Astrocyte (in vitro differentiated cells and primary cell): Measurements from ENCODE around the gene LZTS2. TPM values are rescaled to one million over a fixed set of nuclear protein-coding genes. Genes with fewer than 3 reads are reported as not detected.

Experiments
- DNase-seq: peaks from one replicate; pipeline ENCODE4 v3.0.0-alpha.2; 2010; ENCODE audit warnings: low read depth
- FAIRE-seq: peaks from 2 replicates; lab custom pipeline; 2011; peaks lifted over from hg19 to GRCh38; lab: Jason Lieb, UNC
- H2AFZ ChIP-seq: 2 replicates; pipeline ENCODE4 v1.6.0; 2012; ENCODE audit warnings: low read depth, low read length, inconsistent platforms
- H3K27ac ChIP-seq: 2 replicates; pipeline ENCODE4 v1.5.1; 2011; ENCODE audit warnings: low read depth, low read length, inconsistent platforms
- H3K27me3 ChIP-seq: 2 replicates; pipeline ENCODE4 v1.6.0; 2011; ENCODE audit warnings: low read length, inconsistent platforms; ENCODE audit not compliant: insufficient read depth
- H3K36me3 ChIP-seq: 2 replicates; pipeline ENCODE4 v1.5.1; 2011; ENCODE audit warnings: low read length, inconsistent platforms; ENCODE audit not compliant: insufficient read depth
- H3K4me1 ChIP-seq: 2 replicates; pipeline ENCODE4 v1.5.1; 2011; ENCODE audit warnings: low read length, inconsistent platforms; ENCODE audit not compliant: insufficient read depth
- H3K4me2 ChIP-seq: 2 replicates; pipeline ENCODE4 v1.6.0; 2012; ENCODE audit warnings: low read length, inconsistent platforms
- H3K4me3 ChIP-seq: 2 replicates; pipeline ENCODE4 v1.5.1; 2011; ENCODE audit warnings: low read depth, mild to moderate bottlenecking, low read length, inconsistent platforms; ENCODE audit not compliant: insufficient read depth
- H3K79me2 ChIP-seq: 2 replicates; pipeline ENCODE4 v1.6.0; 2012; ENCODE audit warnings: mild to moderate bottlenecking, low read length, inconsistent platforms; ENCODE audit not compliant: insufficient read depth
- H3K9ac ChIP-seq: 2 replicates; pipeline ENCODE4 v1.6.0; 2012; ENCODE audit warnings: mild to moderate bottlenecking, low read length, inconsistent platforms
- H3K9me3 ChIP-seq: 2 replicates; pipeline ENCODE4 v1.5.1; 2012; ENCODE audit warnings: low read depth, mild to moderate bottlenecking, low read length, inconsistent platforms; ENCODE audit not compliant: insufficient read depth
- H4K20me1 ChIP-seq: 2 replicates; pipeline ENCODE4 v1.6.0; 2012; ENCODE audit warnings: low read length, inconsistent platforms; ENCODE audit not compliant: insufficient read depth
- H3K27ac Mint-ChIP-seq: one replicate; pipeline ENCODE4 v1.8.0; 2021; ENCODE audit warnings: mild to moderate bottlenecking, mixed read lengths; ENCODE audit not compliant: unreplicated experiment
- H3K27me3 Mint-ChIP-seq: one replicate; pipeline ENCODE4 v1.8.0; 2021; ENCODE audit warnings: low read depth, mixed read lengths; ENCODE audit not compliant: unreplicated experiment
- H3K36me3 Mint-ChIP-seq: one replicate; pipeline ENCODE4 v1.8.0; 2021; ENCODE audit warnings: low read depth, mixed read lengths; ENCODE audit not compliant: unreplicated experiment
- H3K4me1 Mint-ChIP-seq: one replicate; pipeline ENCODE4 v1.8.0; 2021; ENCODE audit warnings: low read depth, mixed read lengths; ENCODE audit not compliant: unreplicated experiment
- H3K4me3 Mint-ChIP-seq: one replicate; pipeline ENCODE4 v1.8.0; 2021; ENCODE audit warnings: mild to moderate bottlenecking, moderate library complexity, mixed read lengths; ENCODE audit not compliant: unreplicated experiment
- H3K9me3 Mint-ChIP-seq: one replicate; pipeline ENCODE4 v1.8.0; 2021; ENCODE audit warnings: mild to moderate bottlenecking, mixed read lengths; ENCODE audit not compliant: unreplicated experiment
- CTCF ChIP-seq: IDR thresholded peaks from 2 replicates; pipeline ENCODE4 v1.5.1; 2011; ENCODE audit warnings: low read depth, mild to moderate bottlenecking, inconsistent platforms, low read length, moderate library complexity; ENCODE audit not compliant: insufficient read depth
- EZH2 ChIP-seq: IDR thresholded peaks from 2 replicates; pipeline ENCODE4 v1.6.1; 2012; ENCODE audit warnings: mild to moderate bottlenecking, low read length, inconsistent platforms; ENCODE audit not compliant: insufficient read depth
- total RNA-seq: library from RNA; stranded (reverse); gene quantifications from 2 replicates; pipeline ENCODE4 v1.2.1, GENCODE V29; 2021

Gene LZTS2
- total RNA-seq, 1 donor from 2014 or later, result 69.9 TPM

GRCh38 chr10:101040061-101040460 lies 40.5 kb downstream of the LZTS2 start:
- H3K27ac Mint-ChIP-seq, result peak overlapping the region; percentile 26
- no peak overlapping the region for H2AFZ ChIP-seq
- peaks cover 59% of the 10 kb centered on the region for H4K20me1 ChIP-seq
- H3K9me3 Mint-ChIP-seq, result no peaks in the 10 kb centered on the region
- H3K36me3 ChIP-seq, result peaks cover 46% of the 10 kb centered on the region
- H3K27me3 ChIP-seq, result no peaks in the 10 kb centered on the region
- H3K4me1 ChIP-seq, result peaks cover 14% of the 10 kb centered on the region
- H3K9ac ChIP-seq, result no peak overlapping the region
- H3K27ac ChIP-seq, result no peak overlapping the region
- no peaks in the 10 kb centered on the region for H3K27me3 Mint-ChIP-seq
- no peak overlapping the region for H3K4me2 ChIP-seq
- no peak for TF ChIP-seq CTCF
- no peak for TF ChIP-seq EZH2
- no peak for FAIRE-seq
- H3K9me3 ChIP-seq, result no peaks in the 10 kb centered on the region
- H3K4me3 Mint-ChIP-seq, result no peak overlapping the region
- no peak for DNase-seq
- H3K79me2 ChIP-seq, result peaks cover 4% of the 10 kb centered on the region
- H3K4me1 Mint-ChIP-seq, result peaks cover 14% of the 10 kb centered on the region
- peaks cover 27% of the 10 kb centered on the region for H3K36me3 Mint-ChIP-seq
- H3K4me3 ChIP-seq, result no peak overlapping the region

- Histone ChIP-seq H3K27ac (no peak overlapping the region), H3K4me3 (no peak overlapping the region), H3K9ac (no peak overlapping the region), H4K20me1 (peaks cover 51% of the 10 kb centered on the region), H3K4me1 (peaks cover 14% of the 10 kb centered on the region), H3K79me2 (no peaks in the 10 kb centered on the region), H2AFZ (no peak overlapping the region), H3K9me3 (no peaks in the 10 kb centered on the region), H3K27me3 (no peaks in the 10 kb centered on the region), H3K36me3 (peaks cover 38% of the 10 kb centered on the region), H3K4me2 (no peak overlapping the region)
- TF ChIP-seq CTCF, result no peak
- no peak for TF ChIP-seq EZH2
- peaks cover under 1% of the 10 kb centered on the region for H3K27me3 Mint-ChIP-seq
- H3K36me3 Mint-ChIP-seq, result peaks cover 23% of the 10 kb centered on the region
- FAIRE-seq (no peak), DNase-seq (no peak)
- peak overlapping the region; percentile 81 for H3K27ac Mint-ChIP-seq
- no peak overlapping the region for H3K4me3 Mint-ChIP-seq
- H3K9me3 Mint-ChIP-seq, result no peaks in the 10 kb centered on the region
- peaks cover 14% of the 10 kb centered on the region for H3K4me1 Mint-ChIP-seq
Observed at GRCh38 chr10:101040851-101041250, 41.2 kb downstream of the LZTS2 start.

GRCh38 chr10:101041252-101041761 lies 41.7 kb downstream of the LZTS2 start:
- no peak overlapping the region for H3K27ac ChIP-seq
- peaks cover 23% of the 10 kb centered on the region for H3K36me3 Mint-ChIP-seq
- H3K9me3 ChIP-seq, result no peaks in the 10 kb centered on the region
- TF ChIP-seq CTCF (peak; percentile 82), EZH2 (no peak)
- peaks cover 47% of the 10 kb centered on the region for H4K20me1 ChIP-seq
- H3K9me3 Mint-ChIP-seq, result no peaks in the 10 kb centered on the region
- no peak overlapping the region for H3K4me2 ChIP-seq
- H3K36me3 ChIP-seq, result peaks cover 34% of the 10 kb centered on the region
- FAIRE-seq (no peak), DNase-seq (peak; percentile 73)
- H3K4me1 ChIP-seq, result peaks cover 14% of the 10 kb centered on the region
- no peak overlapping the region for H2AFZ ChIP-seq
- no peak overlapping the region for H3K4me3 ChIP-seq
- no peaks in the 10 kb centered on the region for H3K79me2 ChIP-seq
- H3K27me3 Mint-ChIP-seq, result peaks cover 4% of the 10 kb centered on the region
- peak overlapping the region; percentile 16 for H3K4me3 Mint-ChIP-seq
- no peak overlapping the region for H3K9ac ChIP-seq
- peaks cover 14% of the 10 kb centered on the region for H3K4me1 Mint-ChIP-seq
- H3K27ac Mint-ChIP-seq, result peak overlapping the region; percentile 81
- H3K27me3 ChIP-seq, result no peaks in the 10 kb centered on the region
